ENCODE measurements around the gene PALLD. TPM values are rescaled to one million over a fixed set of nuclear protein-coding genes. Genes with fewer than 3 reads are reported as not detected.

Gene PALLD
- total RNA-seq, 2 donors from 2014 or later: 72.1 to 195 TPM

DNA sequence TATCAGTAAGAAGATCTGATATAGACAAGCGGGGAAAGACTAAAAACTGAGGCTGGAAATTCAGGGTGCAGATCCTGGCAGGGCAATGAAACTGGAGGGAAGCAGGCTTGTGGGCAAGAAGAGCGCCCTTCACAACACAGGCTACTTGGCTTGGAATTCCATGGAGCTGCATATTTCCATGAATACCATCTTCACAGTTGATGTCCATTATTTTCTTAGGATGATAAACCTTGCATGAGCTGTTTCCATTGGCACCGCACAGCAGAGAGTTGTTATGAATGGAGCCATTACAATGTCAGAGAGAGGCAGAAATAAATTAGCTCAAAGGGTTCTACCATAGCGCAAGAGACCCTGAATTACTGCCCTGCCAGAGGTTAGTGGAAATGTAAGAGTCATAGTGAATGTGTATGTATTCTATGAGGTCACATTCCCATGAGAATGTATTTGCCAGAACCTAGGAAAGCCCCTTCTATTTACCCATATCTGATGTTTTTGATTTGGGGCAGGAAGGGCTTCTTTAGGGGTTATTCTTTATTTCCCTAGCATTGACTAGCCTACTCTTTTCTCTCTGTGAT is 215.6 kb downstream of the PALLD start:
- intact Hi-C loops (cut with DNase I): no loop called here
- TF ChIP-seq, protein P1, sequence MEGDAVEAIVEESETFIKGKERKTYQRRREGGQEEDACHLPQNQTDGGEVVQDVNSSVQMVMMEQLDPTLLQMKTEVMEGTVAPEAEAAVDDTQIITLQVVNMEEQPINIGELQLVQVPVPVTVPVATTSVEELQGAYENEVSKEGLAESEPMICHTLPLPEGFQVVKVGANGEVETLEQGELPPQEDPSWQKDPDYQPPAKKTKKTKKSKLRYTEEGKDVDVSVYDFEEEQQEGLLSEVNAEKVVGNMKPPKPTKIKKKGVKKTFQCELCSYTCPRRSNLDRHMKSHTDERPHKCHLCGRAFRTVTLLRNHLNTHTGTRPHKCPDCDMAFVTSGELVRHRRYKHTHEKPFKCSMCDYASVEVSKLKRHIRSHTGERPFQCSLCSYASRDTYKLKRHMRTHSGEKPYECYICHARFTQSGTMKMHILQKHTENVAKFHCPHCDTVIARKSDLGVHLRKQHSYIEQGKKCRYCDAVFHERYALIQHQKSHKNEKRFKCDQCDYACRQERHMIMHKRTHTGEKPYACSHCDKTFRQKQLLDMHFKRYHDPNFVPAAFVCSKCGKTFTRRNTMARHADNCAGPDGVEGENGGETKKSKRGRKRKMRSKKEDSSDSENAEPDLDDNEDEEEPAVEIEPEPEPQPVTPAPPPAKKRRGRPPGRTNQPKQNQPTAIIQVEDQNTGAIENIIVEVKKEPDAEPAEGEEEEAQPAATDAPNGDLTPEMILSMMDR (IDR thresholded peaks at IDR 0.05): no peak
- Histone ChIP-seq H3K27me3 (no peaks in the 10 kb centered on the region), H3K9ac (ENCODE audit: low read depth in 2 of 2, low read length in 2 of 2) (no peak overlapping the region), H3K36me3 (no peaks in the 10 kb centered on the region), H3K4me3 (no peak overlapping the region), H3K27ac (no peak overlapping the region), H3K4me1 (no peaks in the 10 kb centered on the region), H3K9me3 (no peaks in the 10 kb centered on the region)
- no peak for DNase-seq

DNA sequence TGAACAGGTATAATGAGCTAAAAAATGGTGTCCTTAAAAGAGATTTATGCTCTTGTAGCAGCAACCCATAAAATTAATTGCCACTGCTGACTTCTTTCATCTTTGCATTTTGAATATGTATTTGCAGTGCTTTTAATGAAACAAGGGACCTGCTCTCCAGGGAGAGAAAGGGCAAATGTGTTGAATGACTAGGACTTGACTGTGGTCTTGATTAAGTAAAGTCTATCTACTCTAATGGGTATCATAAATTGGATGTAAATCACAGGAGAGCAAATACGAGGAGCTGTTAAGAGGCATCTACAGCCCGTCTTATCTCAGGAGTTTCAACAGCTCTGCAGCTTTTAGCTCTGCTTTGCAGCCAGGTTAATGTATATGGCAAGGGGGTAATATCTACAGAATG is 216.4 kb downstream of the PALLD start:
- no peaks in the 10 kb centered on the region for H3K27me3 ChIP-seq
- H3K9me3 ChIP-seq: no peaks in the 10 kb centered on the region
- H3K27ac ChIP-seq: no peak overlapping the region
- TF ChIP-seq, protein P1 (IDR thresholded peaks at IDR 0.05): no peak
- no peak for DNase-seq
- no peaks in the 10 kb centered on the region for H3K4me1 ChIP-seq
- no peak overlapping the region for H3K4me3 ChIP-seq
- no peak overlapping the region for H3K9ac ChIP-seq (ENCODE audit: low read depth in 2 of 2, low read length in 2 of 2)
- no peaks in the 10 kb centered on the region for H3K36me3 ChIP-seq
- intact Hi-C loops (cut with DNase I): no loop called here

DNA sequence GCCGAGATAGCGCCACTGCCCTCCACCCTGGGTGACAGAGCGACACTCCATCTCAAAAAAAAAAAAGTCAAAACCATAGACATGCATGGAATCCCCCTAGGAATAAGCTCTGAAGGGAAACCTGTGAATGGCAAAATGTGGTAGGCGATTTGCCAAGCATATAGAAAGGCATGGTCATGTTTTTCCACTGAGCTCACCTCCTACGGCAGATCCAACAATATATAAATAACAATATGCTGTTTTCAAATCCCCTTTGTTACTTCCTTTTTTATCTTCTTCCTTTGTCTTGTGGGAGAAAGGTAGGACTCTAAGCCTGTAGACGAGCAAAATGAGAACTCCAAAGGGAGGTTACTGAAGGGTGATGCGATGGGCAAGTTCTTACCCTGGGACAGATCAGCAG is 219.0 kb downstream of the PALLD start:
- Histone ChIP-seq H3K9me3 (no peaks in the 10 kb centered on the region), H3K36me3 (no peaks in the 10 kb centered on the region), H3K27me3 (no peaks in the 10 kb centered on the region), H3K9ac (ENCODE audit: low read depth in 2 of 2, low read length in 2 of 2) (no peak overlapping the region), H3K4me1 (no peaks in the 10 kb centered on the region), H3K4me3 (no peak overlapping the region), H3K27ac (no peak overlapping the region)
- DNase-seq: no peak
- TF ChIP-seq, protein P1 (IDR thresholded peaks at IDR 0.05): no peak
- intact Hi-C loops (cut with DNase I): no loop called here

DNA sequence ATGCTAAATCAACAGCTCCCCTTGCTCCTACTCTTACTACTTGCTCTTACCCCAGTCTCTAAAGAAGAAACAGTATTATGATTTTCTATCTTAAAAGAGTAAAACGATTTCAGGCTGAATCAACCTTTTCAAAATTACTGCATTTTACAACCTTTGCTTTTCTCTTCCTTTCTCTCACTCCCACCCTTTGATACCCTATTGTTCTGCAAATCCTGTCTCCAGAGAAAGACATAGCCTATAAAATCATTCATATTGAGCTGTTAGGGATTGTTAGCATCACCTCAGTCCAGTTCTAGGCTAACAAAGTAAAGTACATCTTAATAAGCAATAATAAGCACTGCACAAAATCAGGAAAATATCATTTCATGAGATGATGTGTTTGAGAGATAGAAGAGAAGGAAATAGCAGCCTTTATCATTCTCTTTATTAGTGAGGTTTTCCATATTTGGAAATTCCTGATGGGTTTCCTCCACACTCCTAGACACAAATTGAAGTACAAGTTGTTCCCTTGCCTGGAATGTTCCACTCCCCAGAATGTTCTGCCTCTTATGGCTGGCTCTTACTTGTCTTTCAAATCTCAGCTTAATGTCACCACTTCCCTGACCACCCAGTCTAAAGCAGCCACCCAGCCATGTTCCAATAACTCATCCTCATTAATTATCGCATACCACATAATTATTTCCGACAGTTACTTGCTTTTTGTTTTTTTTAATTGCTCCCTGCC is 219.7 kb downstream of the PALLD start:
- DNase-seq: no peak
- no peaks in the 10 kb centered on the region for H3K36me3 ChIP-seq
- no peaks in the 10 kb centered on the region for H3K4me1 ChIP-seq
- no peaks in the 10 kb centered on the region for H3K27me3 ChIP-seq
- TF ChIP-seq, protein P1 (IDR thresholded peaks at IDR 0.05): no peak
- no peak overlapping the region for H3K4me3 ChIP-seq
- no peaks in the 10 kb centered on the region for H3K9me3 ChIP-seq
- H3K27ac ChIP-seq: no peak overlapping the region
- intact Hi-C loops (cut with DNase I): no loop called here
- no peak overlapping the region for H3K9ac ChIP-seq (ENCODE audit: low read depth in 2 of 2, low read length in 2 of 2)

DNA sequence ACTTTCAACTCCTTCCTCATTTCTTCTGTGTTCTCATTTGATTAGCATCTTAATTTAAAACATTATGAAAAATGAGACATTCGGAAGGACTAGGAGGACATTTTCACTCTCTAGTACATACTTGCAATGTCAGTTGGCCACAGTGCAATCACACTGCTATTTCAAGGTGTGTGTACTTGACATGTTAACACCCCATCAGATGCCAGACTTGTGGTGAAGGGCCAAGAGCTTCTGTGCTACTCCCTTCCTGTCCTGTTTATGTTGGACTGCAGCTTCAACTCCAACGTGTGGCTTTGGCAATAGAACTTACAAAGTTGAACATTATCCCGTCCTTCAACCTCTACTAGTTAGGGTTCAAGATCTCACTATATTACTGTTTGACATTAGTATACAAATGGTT is 221.0 kb downstream of the PALLD start:
- no peaks in the 10 kb centered on the region for H3K36me3 ChIP-seq
- DNase-seq: no peak
- no peak overlapping the region for H3K4me3 ChIP-seq
- intact Hi-C loops (cut with DNase I): no loop called here
- TF ChIP-seq, protein P1 (IDR thresholded peaks at IDR 0.05): no peak
- no peak overlapping the region for H3K9ac ChIP-seq (ENCODE audit: low read depth in 2 of 2, low read length in 2 of 2)
- no peaks in the 10 kb centered on the region for H3K9me3 ChIP-seq
- H3K4me1 ChIP-seq: no peaks in the 10 kb centered on the region
- H3K27me3 ChIP-seq: no peaks in the 10 kb centered on the region
- H3K27ac ChIP-seq: no peak overlapping the region

Measured in colonic mucosa (tissue), 4 donors.